ENCODE results near the gene FHOD3.

Gene FHOD3

GRCh38 chr18:36322734-36323133 lies 25.2 kb downstream of the FHOD3 start:
- no peak for DNase-seq (ENCODE audit: low spot score)

DNA sequence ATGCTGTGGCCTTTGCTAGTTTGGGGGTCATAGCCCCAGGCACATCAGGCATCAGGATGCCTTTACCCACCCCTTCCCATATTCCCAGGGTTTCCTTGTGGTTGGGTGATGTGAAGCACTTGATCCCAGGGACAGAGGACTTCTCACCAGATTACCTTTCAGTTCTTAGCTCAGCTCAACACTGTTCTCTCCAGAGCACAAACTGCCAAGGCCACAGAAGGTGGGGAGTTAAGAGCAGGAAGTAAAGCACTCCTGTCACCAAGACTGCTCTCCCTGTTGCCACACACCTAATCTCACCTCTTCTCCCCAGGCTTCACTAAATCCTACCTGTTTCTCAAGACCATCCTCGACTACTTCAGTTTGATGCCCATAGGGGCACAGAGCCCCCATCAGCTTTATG lies 25.9 kb downstream of the FHOD3 start:
- DNase-seq (ENCODE audit: low spot score) = no peak

GRCh38 chr18:36325846-36326245 lies 28.3 kb downstream of the FHOD3 start:
- no peak for DNase-seq (ENCODE audit: low spot score)

GRCh38 chr18:36326771-36327170 lies 29.3 kb downstream of the FHOD3 start:
- DNase-seq (ENCODE audit: low spot score) = no peak

GRCh38 chr18:36327352-36328316 lies 30.1 kb downstream of the FHOD3 start:
- DNase-seq (ENCODE audit: low spot score) = no peak

GRCh38 chr18:36328385-36328858 lies 30.9 kb downstream of the FHOD3 start:
- no peak for DNase-seq (ENCODE audit: low spot score)

DNA sequence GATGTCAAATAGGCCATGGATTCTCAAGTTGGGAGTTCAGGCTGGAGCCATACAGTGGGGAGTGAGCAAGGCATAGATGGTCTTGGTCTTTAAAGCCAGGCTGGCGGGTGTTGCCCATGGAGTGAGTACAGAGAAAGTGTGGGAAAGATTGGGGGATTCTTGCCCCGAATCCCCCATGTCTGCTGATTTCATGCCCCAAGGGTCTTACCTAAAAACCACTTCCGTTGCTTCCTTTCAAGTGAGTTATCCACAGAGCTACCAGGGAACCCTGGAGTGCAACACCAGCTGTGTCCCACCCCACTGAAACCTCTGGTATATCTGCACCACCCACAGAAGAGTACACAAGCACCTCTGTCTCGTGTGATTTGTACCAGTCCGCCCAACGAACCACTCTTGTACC lies 31.4 kb downstream of the FHOD3 start:
- DNase-seq (ENCODE audit: low spot score) = no peak

GRCh38 chr18:36329684-36330434 lies 32.3 kb downstream of the FHOD3 start:
- no peak for DNase-seq (ENCODE audit: low spot score)

GRCh38 chr18:36330435-36331052 lies 33.0 kb downstream of the FHOD3 start:
- no peak for DNase-seq (ENCODE audit: low spot score)

GRCh38 chr18:36331521-36331971 lies 34.0 kb downstream of the FHOD3 start:
- no peak for DNase-seq (ENCODE audit: low spot score)

DNA sequence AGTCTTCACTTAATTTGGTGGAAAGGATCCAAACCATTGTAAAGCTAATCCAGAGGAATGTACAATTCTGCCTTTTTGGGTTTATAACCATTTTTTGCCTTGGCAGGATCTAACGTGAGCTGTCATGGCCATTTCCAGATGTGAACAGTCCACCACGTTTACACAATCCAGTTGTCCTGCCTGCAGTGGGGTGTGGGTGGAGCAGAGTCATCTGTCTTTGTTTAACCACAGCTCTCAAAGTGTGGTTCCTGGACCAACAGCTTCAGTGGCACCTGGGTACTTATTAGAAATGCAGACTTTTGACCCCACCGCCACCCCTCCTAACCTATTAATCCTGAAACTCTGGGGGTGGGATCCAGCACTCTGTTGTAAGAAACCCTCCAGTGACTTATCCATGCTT lies 35.9 kb downstream of the FHOD3 start:
- DNase-seq (ENCODE audit: low spot score) = no peak

DNA sequence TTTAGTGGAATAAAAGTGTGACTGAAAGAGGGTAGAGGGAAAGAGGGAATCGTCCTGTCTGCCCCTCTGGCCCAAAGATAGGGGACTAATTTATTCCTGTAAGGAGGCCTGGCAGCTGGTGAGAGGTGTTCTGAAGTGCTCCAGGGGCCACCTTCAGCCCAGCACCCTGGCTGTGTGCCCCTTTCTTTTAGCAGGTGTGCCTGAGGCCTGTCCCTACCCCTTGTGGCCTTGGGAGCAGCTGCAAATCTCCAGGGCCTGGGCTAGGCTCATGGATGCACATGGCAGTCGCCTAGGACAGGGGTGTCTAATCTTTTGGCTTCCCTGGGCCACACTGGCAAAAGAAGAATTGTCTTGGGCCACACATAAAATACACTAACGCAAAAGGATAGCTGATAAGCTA lies 37.3 kb downstream of the FHOD3 start:
- no peak for DNase-seq (ENCODE audit: low spot score)

DNA sequence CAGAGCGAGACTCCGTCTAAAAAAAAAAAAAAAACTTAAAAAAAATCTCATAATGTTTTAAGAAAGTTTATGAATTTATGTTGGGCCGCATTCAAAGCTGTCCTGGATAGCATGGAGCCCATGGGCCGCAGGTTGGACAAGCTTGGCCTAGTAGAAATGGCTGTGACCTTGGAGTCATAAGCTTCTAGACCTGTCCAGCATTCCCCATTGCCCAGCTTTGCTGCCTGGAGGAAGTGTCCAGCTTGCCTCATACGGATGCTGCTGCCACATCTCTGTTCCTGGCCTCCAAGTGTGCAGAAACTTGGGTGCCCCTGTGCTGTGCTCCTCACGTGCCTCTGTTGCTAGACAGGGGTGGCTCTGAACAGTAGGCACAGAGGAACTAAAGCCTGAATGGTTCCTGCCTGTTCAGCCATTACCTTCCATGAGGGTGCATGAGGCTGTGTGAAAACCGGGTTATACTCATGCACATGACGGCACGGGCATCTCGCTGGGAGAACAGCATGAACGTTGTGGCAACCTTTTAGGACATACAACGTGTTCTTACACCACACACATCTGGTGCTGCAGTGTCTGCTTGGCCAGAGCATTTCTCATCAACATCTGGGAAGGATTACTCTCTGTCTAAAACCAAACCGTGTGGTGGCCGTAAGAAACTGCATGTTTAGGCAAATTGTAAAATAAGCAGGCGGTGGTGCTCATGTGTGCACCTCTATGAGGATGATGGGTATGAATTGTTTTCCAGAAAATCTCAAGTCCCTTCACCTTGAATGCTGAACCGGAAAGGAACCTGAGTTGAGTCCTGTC lies 38.2 kb downstream of the FHOD3 start:
- no peak for DNase-seq (ENCODE audit: low spot score)

DNA sequence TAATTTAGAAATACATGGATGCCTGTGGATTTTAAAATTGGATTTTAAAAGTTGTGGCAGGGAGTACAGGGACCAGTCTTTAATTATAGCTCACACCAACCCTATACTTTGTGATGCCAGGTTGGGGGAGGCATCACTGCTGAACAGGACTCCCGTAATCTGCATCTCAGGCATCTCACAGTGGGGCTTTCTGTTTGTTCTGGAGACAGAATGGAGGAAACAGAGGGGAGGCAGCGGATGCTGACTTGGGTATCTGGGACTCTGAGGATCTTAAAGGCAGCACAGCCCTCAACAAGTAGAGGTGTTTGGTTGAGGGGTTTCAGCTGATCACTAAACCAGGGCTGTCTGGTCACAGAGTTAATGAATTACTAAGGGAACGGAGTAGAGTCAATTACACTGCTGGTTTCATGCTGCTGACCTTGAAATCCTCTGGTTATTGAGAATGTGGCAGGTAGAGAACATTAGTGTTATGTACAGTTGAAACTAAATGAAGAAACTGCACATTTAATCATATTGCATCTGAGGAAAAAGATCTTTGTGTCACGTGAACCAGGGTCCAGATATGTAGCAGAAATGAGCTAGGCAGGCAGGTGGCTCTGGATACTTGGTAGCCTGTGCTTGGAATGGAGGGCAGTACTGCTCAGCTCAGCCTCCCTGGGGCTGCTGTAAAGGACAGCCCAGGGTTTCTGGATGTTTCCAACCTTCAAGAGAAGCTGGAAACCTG lies 40.3 kb downstream of the FHOD3 start:
- no peak for DNase-seq (ENCODE audit: low spot score)

- no peak for DNase-seq (ENCODE audit: low spot score)
Observed at GRCh38 chr18:36338403-36338933, 41.0 kb downstream of the FHOD3 start.

GRCh38 chr18:36340246-36340645 lies 42.7 kb downstream of the FHOD3 start:
- DNase-seq (ENCODE audit: low spot score) = no peak

DNA sequence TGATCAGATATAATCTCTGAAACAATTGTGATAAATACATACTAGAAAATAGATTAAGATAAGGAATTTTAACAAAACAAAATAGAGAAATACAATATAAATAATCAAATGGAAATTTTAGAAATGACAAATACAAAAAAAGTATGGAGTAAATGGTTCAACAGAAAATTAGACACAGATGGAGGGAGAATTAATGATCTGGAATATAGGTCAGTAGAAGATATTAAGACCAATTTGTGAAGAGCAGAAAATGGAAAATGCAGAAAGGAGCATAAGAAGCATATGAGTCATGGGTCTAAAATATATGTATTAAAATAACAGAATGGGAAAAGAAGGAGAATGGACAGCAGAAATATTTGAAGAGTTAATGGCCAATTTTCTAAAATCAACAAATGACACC lies 44.4 kb downstream of the FHOD3 start:
- DNase-seq (ENCODE audit: low spot score) = no peak

DNA sequence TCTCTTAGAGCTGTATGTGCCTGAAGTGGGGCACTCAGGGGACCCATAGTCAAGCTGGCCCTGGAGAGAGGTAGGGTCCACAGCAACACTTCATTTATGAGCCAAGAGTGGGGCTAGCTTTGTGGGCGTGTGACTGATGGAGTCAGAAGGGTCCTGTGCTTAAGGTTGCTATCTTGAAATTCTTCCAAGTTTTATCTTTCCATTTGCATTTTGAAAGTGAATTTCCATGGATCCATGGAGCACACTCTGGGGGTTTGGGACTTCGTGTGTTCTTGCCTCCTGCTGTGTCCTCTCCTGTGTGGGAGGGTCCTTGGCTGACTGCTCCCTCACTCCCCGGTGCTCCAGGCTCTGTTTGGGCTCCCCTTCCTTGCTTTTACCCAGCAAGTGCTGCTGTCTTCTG lies 50.8 kb downstream of the FHOD3 start:
- no peak for DNase-seq (ENCODE audit: low spot score)

GRCh38 chr18:36348971-36349417 lies 51.5 kb downstream of the FHOD3 start:
- DNase-seq (ENCODE audit: low spot score) = no peak

- DNase-seq (ENCODE audit: low spot score) = no peak
Observed at GRCh38 chr18:36349552-36349951, 52.0 kb downstream of the FHOD3 start.

- no peak for DNase-seq (ENCODE audit: low spot score)
Observed at GRCh38 chr18:36350251-36350651, 52.7 kb downstream of the FHOD3 start.
